Kidney epithelial cell (primary cell): ENCODE measurements around the gene TMPRSS15. TPM values are rescaled to one million over a fixed set of nuclear protein-coding genes. Genes with fewer than 3 reads are reported as not detected.

ENCODE experiments used
- DNase-seq: peaks from one replicate; pipeline ENCODE4 v3.0.0-alpha.2; 2010; ENCODE audit warnings: low read depth
- H3K27me3 ChIP-seq: 2 replicates; pipeline ENCODE4 v1.6.0; 2011; ENCODE audit warnings: low read length; ENCODE audit not compliant: control insufficient read depth, insufficient read depth
- H3K36me3 ChIP-seq: 2 replicates; pipeline ENCODE4 v1.5.1; 2011; ENCODE audit warnings: low read length; ENCODE audit not compliant: control insufficient read depth, insufficient read depth
- H3K4me3 ChIP-seq: 2 replicates; pipeline ENCODE4 v1.5.1; 2011; ENCODE audit warnings: low read depth, mild to moderate bottlenecking, control low read depth, low read length
- CTCF ChIP-seq: IDR thresholded peaks from 2 replicates; pipeline ENCODE4 v1.5.1; 2011; ENCODE audit warnings: mild to moderate bottlenecking, moderate library complexity, low read length, control low read depth, inconsistent platforms; ENCODE audit not compliant: insufficient read depth, poor library complexity, severe bottlenecking
- total RNA-seq: library from RNA; depleted of rRNA; stranded (reverse); fragments of >200 nt; gene quantifications from 2 replicates; pipeline ENCODE4 v1.2.3, GENCODE V29; 2015

Gene TMPRSS15
- total RNA-seq, 1 donor from 2014 or later = not detected

GRCh38 chr21:18252256-18252655, 151.3 kb downstream of the TMPRSS15 start:
- no peaks in the 10 kb centered on the region for H3K36me3 ChIP-seq
- no peak for DNase-seq
- no peaks in the 10 kb centered on the region for H3K27me3 ChIP-seq
- no peak for TF ChIP-seq CTCF
- no peak overlapping the region for H3K4me3 ChIP-seq

GRCh38 chr21:18251065-18251464, 152.5 kb downstream of the TMPRSS15 start:
- H3K4me3 ChIP-seq = no peak overlapping the region
- no peak for TF ChIP-seq CTCF
- no peaks in the 10 kb centered on the region for H3K36me3 ChIP-seq
- H3K27me3 ChIP-seq = no peaks in the 10 kb centered on the region
- DNase-seq = no peak

GRCh38 chr21:18249672-18250071, 153.9 kb downstream of the TMPRSS15 start:
- no peak for DNase-seq
- peak; percentile 61 for TF ChIP-seq CTCF
- Histone ChIP-seq H3K36me3 (no peaks in the 10 kb centered on the region), H3K27me3 (peaks cover 12% of the 10 kb centered on the region), H3K4me3 (no peak overlapping the region)

- no peaks in the 10 kb centered on the region for H3K36me3 ChIP-seq
- H3K27me3 ChIP-seq = peaks cover 16% of the 10 kb centered on the region
- DNase-seq = no peak
- no peak overlapping the region for H3K4me3 ChIP-seq
- no peak for TF ChIP-seq CTCF
Measured at GRCh38 chr21:18248171-18248570, 155.4 kb downstream of the TMPRSS15 start.

GRCh38 chr21:18245464-18245967, 158.1 kb downstream of the TMPRSS15 start:
- no peak for DNase-seq
- no peak for TF ChIP-seq CTCF
- Histone ChIP-seq H3K36me3 (no peaks in the 10 kb centered on the region), H3K4me3 (peak overlapping the region; percentile 39), H3K27me3 (peaks cover 16% of the 10 kb centered on the region)
